Bronchial epithelial cell (primary cell): ENCODE measurements around the gene MAPK4. TPM values are rescaled to one million over a fixed set of nuclear protein-coding genes. Genes with fewer than 3 reads are reported as not detected.
"Not testable (repeated sequence)": the region's sequence is repeated elsewhere in the genome, so short reads cannot be mapped to it uniquely, and the experiment has no call there.

Experiments
- DNase-seq: peaks from one replicate; pipeline ENCODE4 v3.0.0-alpha.2; 2010; ENCODE audit warnings: low read depth
- FAIRE-seq: peaks from 2 replicates; lab custom pipeline; 2011; peaks lifted over from hg19 to GRCh38; lab: Jason Lieb, UNC
- H3K27me3 ChIP-seq: 2 replicates; pipeline ENCODE4 v1.5.1; 2011; ENCODE audit warnings: low read length; ENCODE audit not compliant: control insufficient read depth, insufficient read depth
- H3K36me3 ChIP-seq: 2 replicates; pipeline ENCODE4 v1.5.1; 2011; ENCODE audit warnings: low read length; ENCODE audit not compliant: control insufficient read depth, insufficient read depth
- H3K4me3 ChIP-seq: 2 replicates; pipeline ENCODE4 v1.5.1; 2011; ENCODE audit warnings: mild to moderate bottlenecking, low read depth, low read length, control low read depth
- total RNA-seq: library from RNA; depleted of rRNA; stranded (reverse); fragments of >200 nt; gene quantifications from 2 replicates; pipeline ENCODE4 v1.2.1, GENCODE V29; 2014
- TF ChIP-seq, protein P1 (sequence below): IDR thresholded peaks from 2 replicates; pipeline ENCODE4 v1.5.1; 2011; ENCODE audit warnings: mild to moderate bottlenecking, moderate library complexity, low read length, control low read depth, inconsistent platforms; ENCODE audit not compliant: insufficient read depth, severe bottlenecking

MAPK4 gene
- total RNA-seq, 1 donor from 2014 or later, result not detected

DNA sequence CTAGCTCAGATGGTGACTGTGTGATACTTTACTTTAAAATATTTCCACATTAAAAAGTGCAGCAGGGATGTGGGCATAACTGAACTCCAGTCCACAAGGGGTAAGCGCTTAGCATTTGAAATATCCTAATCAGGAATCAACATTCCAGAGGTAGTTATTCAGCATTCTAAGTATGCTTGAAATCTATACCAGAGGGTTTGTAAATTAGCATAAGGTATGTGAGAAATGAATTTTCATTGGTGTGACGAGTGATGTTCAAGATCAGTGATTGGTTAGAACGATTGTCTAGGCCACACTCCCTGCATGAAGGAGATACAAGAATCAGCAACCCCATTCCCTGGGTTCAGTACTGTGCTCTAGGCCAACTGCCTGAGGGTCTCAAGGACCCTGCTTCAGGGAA, 42.6 kb downstream of the MAPK4 start:
- FAIRE-seq (no peak), DNase-seq (peak; percentile 22)
- no peak overlapping the region for H3K4me3 ChIP-seq
- peaks cover 8% of the 10 kb centered on the region for H3K27me3 ChIP-seq
- TF ChIP-seq, protein P1, sequence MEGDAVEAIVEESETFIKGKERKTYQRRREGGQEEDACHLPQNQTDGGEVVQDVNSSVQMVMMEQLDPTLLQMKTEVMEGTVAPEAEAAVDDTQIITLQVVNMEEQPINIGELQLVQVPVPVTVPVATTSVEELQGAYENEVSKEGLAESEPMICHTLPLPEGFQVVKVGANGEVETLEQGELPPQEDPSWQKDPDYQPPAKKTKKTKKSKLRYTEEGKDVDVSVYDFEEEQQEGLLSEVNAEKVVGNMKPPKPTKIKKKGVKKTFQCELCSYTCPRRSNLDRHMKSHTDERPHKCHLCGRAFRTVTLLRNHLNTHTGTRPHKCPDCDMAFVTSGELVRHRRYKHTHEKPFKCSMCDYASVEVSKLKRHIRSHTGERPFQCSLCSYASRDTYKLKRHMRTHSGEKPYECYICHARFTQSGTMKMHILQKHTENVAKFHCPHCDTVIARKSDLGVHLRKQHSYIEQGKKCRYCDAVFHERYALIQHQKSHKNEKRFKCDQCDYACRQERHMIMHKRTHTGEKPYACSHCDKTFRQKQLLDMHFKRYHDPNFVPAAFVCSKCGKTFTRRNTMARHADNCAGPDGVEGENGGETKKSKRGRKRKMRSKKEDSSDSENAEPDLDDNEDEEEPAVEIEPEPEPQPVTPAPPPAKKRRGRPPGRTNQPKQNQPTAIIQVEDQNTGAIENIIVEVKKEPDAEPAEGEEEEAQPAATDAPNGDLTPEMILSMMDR, result no peak
- H3K36me3 ChIP-seq, result no peaks in the 10 kb centered on the region

DNA sequence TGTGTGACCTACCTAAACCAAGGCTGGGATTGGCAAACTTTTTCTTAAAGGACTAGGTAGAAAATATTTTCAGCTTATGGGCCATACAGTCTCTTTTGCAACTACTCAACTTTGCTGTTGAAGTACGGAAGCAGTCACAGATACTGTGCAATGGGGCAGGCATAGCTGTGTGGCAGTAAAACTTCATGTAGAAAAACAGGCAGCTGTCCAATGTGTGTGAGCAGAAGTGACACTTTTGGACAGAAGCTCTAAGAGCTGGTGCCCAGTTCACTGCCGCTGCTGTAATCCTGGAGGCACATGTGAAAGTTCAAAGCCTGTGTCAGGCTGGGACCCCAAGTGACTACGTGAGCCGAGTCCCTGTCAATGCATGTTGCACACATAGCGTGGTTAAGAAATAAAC, 46.7 kb downstream of the MAPK4 start:
- TF ChIP-seq, protein P1, result no peak
- no peak for FAIRE-seq
- H3K36me3 ChIP-seq, result no peaks in the 10 kb centered on the region

DNA sequence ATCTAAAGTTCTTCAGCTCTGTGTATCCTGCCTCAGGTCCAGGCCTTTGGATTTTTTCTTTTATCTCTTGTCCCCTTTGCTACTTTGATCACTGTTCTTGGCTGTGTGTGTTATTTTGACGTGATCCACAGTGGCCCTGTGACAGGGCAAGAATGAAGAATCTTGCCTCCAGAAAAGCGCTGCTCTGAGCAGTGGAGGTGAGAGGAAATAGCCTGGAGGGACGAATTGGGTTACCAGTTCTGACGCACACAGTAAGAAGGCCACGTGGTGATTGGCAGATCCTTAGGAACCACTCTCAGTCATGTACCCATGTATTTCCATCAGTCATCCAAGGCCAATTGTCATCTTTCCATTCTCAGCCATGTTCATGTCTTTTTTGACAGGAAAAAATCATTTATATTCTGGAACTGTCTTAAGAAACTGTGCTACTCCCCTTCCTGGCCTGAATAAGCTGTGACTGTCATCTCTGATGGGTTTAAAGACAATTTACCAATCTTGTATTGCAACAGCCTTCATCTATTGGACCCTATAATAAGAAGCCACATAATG, 47.6 kb downstream of the MAPK4 start:
- FAIRE-seq, result no peak
- TF ChIP-seq, protein P1, result no peak
- peaks cover 3% of the 10 kb centered on the region for H3K27me3 ChIP-seq
- H3K36me3 ChIP-seq, result no peaks in the 10 kb centered on the region
- no peak overlapping the region for H3K4me3 ChIP-seq
- DNase-seq, result no peak

More for the DNA sequence above, 46.7 kb downstream of the MAPK4 start:
- DNase-seq, result no peak
- H3K27me3 ChIP-seq, result peaks cover 5% of the 10 kb centered on the region
- no peak overlapping the region for H3K4me3 ChIP-seq

DNA sequence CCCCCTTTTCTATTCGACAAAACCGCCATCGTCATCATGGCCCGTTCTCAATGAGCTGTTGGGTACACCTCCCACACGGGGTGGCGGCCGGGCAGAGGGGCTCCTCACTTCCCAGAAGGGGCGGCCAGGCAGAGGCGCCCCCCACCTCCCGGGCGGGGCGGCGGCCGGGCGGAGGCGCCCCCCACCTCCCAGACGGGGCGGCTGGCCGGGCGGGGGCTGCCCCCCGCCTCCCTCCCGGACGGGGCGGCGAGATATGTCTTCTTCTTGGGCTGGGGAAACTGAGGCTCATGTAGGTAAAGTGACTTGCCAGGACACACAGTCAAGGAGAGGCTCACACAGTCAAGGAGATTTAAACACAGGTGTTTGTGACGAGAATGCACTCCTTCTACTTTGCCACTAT, 49.3 kb downstream of the MAPK4 start:
- not testable (repeated sequence) for H3K27me3 ChIP-seq, DNase-seq, H3K4me3 ChIP-seq, FAIRE-seq, H3K36me3 ChIP-seq

DNA sequence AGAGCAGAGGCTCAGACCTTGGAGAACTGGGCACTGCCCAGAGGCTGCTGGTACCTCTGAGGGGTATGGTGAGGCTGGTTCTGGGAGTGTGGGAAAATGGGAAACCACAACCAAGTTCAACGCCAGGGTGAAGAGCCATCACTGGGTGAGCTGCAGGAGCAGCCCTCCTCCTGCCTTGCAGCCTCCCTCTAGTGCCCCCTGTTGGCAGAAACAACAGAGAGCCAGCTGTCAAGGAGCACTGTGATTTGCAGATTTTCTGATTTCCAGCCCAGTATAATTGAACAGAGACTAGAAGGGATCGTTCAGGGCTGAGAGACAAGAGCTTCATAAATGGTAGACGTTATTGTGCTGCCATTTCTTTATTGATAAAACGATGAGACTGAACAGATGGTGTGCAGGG, 50.5 kb downstream of the MAPK4 start:
- peaks cover 1% of the 10 kb centered on the region for H3K27me3 ChIP-seq
- peak; percentile 64 for FAIRE-seq

DNA sequence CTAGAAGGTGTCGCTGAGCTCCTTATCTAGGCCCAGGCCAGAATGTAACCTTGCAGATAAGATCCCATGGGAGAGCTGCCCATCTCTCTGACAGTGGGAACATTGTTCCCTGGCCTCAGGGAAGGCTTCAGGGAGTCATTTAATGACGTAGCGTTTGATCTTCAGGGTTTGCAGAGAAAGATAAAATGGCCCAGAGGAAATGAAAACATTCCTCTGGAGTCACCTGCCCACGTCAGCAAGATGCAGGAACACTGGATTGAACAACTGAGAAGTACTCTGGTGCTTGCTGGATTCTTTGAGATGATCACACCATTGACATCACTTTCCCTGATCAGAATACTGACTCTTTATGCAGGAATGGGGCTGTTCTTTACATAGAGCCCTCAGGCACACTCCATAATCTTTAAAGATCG, 51.6 kb downstream of the MAPK4 start:
- no peak overlapping the region for H3K4me3 ChIP-seq
- FAIRE-seq (no peak), DNase-seq (peak; percentile 70)
- TF ChIP-seq, protein P1, result no peak
- no peaks in the 10 kb centered on the region for H3K36me3 ChIP-seq
- peaks cover 1% of the 10 kb centered on the region for H3K27me3 ChIP-seq

More for the DNA sequence above, 50.5 kb downstream of the MAPK4 start:
- TF ChIP-seq, protein P1, result no peak
- Histone ChIP-seq H3K4me3 (no peak overlapping the region), H3K36me3 (no peaks in the 10 kb centered on the region)
- DNase-seq, result no peak
